HepG2 (cell line): Measurements from ENCODE around the gene PNKD. TPM values are rescaled to one million over a fixed set of nuclear protein-coding genes. Genes with fewer than 3 reads are reported as not detected.

Experiments
- CEBPZ ChIP-seq: IDR thresholded peaks from 2 replicates; pipeline ENCODE4 v1.6.1; 2012; ENCODE audit warnings: low read length, improper control_type of control experiment
- CHCHD3 ChIP-seq: sonication (generic); formaldehyde crosslinking; IDR thresholded peaks from 2 replicates; pipeline ENCODE4 v1.8.0; 2022; ENCODE audit warnings: mild to moderate bottlenecking, missing genetic modification reagents, moderate library complexity
- FOXP1 ChIP-seq, 2 experiments: fragments of 450-650 bp in 1 of 2; IDR thresholded peaks; 2 replicates each; pipeline ENCODE4 v1.6.1; 2017 to 2018; ENCODE audit warnings: antibody characterized with exemption in 1 of 2
- HNRNPH1 ChIP-seq: fragments of 200-400 bp; formaldehyde crosslinking; optimal IDR thresholded peaks from 2 replicates; pipeline ENCODE3; 2017; ENCODE audit warnings: mild to moderate bottlenecking, low read depth, low read length
- NFIC ChIP-seq: IDR thresholded peaks from 2 replicates; pipeline ENCODE4 v1.6.1; 2012; ENCODE audit warnings: mild to moderate bottlenecking, low read length, inconsistent platforms
- NR2F1 ChIP-seq, 2 experiments: fragments of 450-650 bp in 1 of 2; formaldehyde crosslinking in 1 of 2; IDR thresholded peaks; 2 replicates each; pipeline versions ENCODE4 v1.5.0 to v1.6.1; 2016 to 2020; ENCODE audit warnings: mild to moderate bottlenecking in 1 of 2, missing compliant biosample characterization in 1 of 2, missing genetic modification reagents in 1 of 2, moderate library complexity in 1 of 2
- NR2F6 ChIP-seq, 2 experiments: IDR thresholded peaks; 2 replicates each; pipeline ENCODE4 v1.6.1; 2016; ENCODE audit warnings: antibody characterized with exemption in 1 of 2, mild to moderate bottlenecking in 1 of 2
- SALL1 ChIP-seq: sonication (generic); formaldehyde crosslinking; IDR thresholded peaks from 2 replicates; pipeline ENCODE4 v1.8.0; 2022; ENCODE audit warnings: mild to moderate bottlenecking, missing genetic modification reagents
- TFAP4 ChIP-seq: sonication (generic); IDR thresholded peaks from 2 replicates; pipeline ENCODE4 v1.6.1; 2016; ENCODE audit warnings: low read depth, borderline replicate concordance
- ZBTB25 ChIP-seq: IDR thresholded peaks from 2 replicates; pipeline ENCODE4 v1.6.1; 2018; ENCODE audit warnings: missing genetic modification reagents
- ZBTB3 ChIP-seq: sonication (generic); formaldehyde crosslinking; IDR thresholded peaks from 2 replicates; pipeline ENCODE4 v1.4.0; 2020; ENCODE audit warnings: low read depth, mild to moderate bottlenecking, moderate library complexity, missing genetic modification reagents, borderline replicate concordance
- ZBTB43 ChIP-seq: sonication (generic); formaldehyde crosslinking; conservative IDR thresholded peaks from 2 replicates; pipeline ENCODE4 v1.4.0; 2020; ENCODE audit warnings: missing genetic modification reagents
- ZIK1 ChIP-seq: sonication (generic); formaldehyde crosslinking; IDR thresholded peaks from 2 replicates; pipeline ENCODE4 v1.5.0; 2020; ENCODE audit warnings: mild to moderate bottlenecking, low read depth, missing genetic modification reagents, borderline replicate concordance
- ZNF530 ChIP-seq: sonication (generic); formaldehyde crosslinking; IDR thresholded peaks from 2 replicates; pipeline ENCODE4 v1.5.0; 2020; ENCODE audit warnings: low read depth, mild to moderate bottlenecking, missing genetic modification reagents
- polyA plus RNA-seq, 8 experiments: library from polyadenylated mRNA; depleted of rRNA in 3 of 8; stranded (reverse) in 7 of 8; unstranded in 1 of 8; fragments of >200 nt; fragmentation: Illumina TruSeq in 4 of 8; extraction: Trizol in 4 of 8; gene quantifications; 2 replicates each; pipeline versions ENCODE4 v1.2.1 to v1.2.3, GENCODE V29; 2011 to 2016; ENCODE audit warnings: low read depth in 4 of 8, missing spikeins in 1 of 8, mixed read lengths in 1 of 8; ENCODE audit not compliant: insufficient read depth in 1 of 8
- total RNA-seq, 5 experiments: library from RNA; depleted of rRNA; stranded (reverse); fragments of >200 nt; fragmentation: Illumina TruSeq; extraction: Trizol; gene quantifications; 2 replicates each; pipeline ENCODE4 v1.2.3, GENCODE V29; 2016; ENCODE audit warnings: low read depth in 1 of 5

Gene PNKD
- total and polyA plus RNA-seq, 2 of the 13 experiments (the other 11 are each of a cell fraction or from before 2014, with no cell fraction given), result 55.9 to 80.4 TPM

- TF ChIP-seq ZBTB25 (CRISPR knock-in tag) (peak; percentile 36; the same call in 1 of the 2 replicates), NFIC (peak; percentile 91), HNRNPH1 (no peak), TFAP4 (peak; percentile 62; the same call in 1 of the 2 replicates), NR2F1 (CRISPR knock-in tag; IDR thresholded peaks at IDR 0.05) (peak; percentile 52 to 64), CEBPZ (no peak), ZBTB43 (CRISPR knock-in tag) (no peak), SALL1 (peak; percentile 44; the same call in 1 of the 2 replicates), ZBTB3 (CRISPR knock-in tag) (0 out of 2 replicates have a peak, but pooled peaks have one; percentile 42), CHCHD3 (0 out of 2 replicates have a peak, but pooled peaks have one; percentile 54), ZIK1 (0 out of 2 replicates have a peak, but pooled peaks have one; percentile 16), FOXP1 (IDR thresholded peaks at IDR 0.05) (no peak), FOXP1 (CRISPR knock-in tag; IDR thresholded peaks at IDR 0.05) (peak; percentile 59), NR2F6 (IDR thresholded peaks at IDR 0.05) (peak; percentile 89), NR2F6 (CRISPR knock-in tag; IDR thresholded peaks at IDR 0.05) (peak; percentile 86; the same call in 1 of the 2 replicates), ZNF530 (no peak)
These were observed 117.3 kb downstream of the PNKD start (continued) for GRCh38 chr2:218387369-218388194.
